B cell (primary cell): ENCODE results near the gene PACRG. TPM values are rescaled to one million over a fixed set of nuclear protein-coding genes. Genes with fewer than 3 reads are reported as not detected.

Experiments used
- ATAC-seq: fragments of 200-7000 bp; cut with Tn5 transposase; one replicate; pipeline ENCODE4 v1.10.0; 2021; ENCODE audit warnings: low read depth, mild to moderate bottlenecking, moderate number of reproducible peaks, moderate library complexity
- CTCF ChIA-PET: fragments of 350-600 bp; sonication (Branson Sonifier 250); formaldehyde crosslinking; loops from one replicate; lab custom pipeline; 2021; ENCODE audit warnings: antibody characterized with exemption, inconsistent platforms; lab: Charles Lee
- POLR2A ChIA-PET: fragments of 350-600 bp; sonication (Branson Sonifier 250); formaldehyde crosslinking; loops from one replicate; lab custom pipeline; 2021; ENCODE audit warnings: antibody characterized with exemption; lab: Charles Lee
- DNase-seq: peaks from one replicate; pipeline ENCODE4 v3.0.0; 2013
- H2AFZ ChIP-seq: 2 replicates; pipeline ENCODE4 v1.6.1; 2012; ENCODE audit warnings: mild to moderate bottlenecking, low read depth, low read length; ENCODE audit not compliant: insufficient read depth, poor library complexity, severe bottlenecking
- H3K27ac ChIP-seq, 2 donors: 1 replicate in 1 of 2; 2 replicates in 1 of 2; pipeline ENCODE4 v1.5.1; 2012 to 2013; ENCODE audit warnings: low read length in 2 of 2, mild to moderate bottlenecking in 2 of 2, moderate library complexity in 1 of 2
- H3K27me3 ChIP-seq, 4 experiments: fragments of 200-600 bp in 1 of 4; sonication (generic) in 1 of 4; replicated peaks in 1 of 4; 1 replicate in 2 of 4; 2 replicates in 2 of 4; pipeline versions ENCODE4 v1.6.1 to v1.7.0; 2013 to 2016; ENCODE audit warnings: low read length in 3 of 4, mild to moderate bottlenecking in 2 of 4, mixed read lengths in 1 of 4, moderate library complexity in 1 of 4; ENCODE audit not compliant: insufficient read depth in 4 of 4, control insufficient read depth in 3 of 4; ENCODE audit errors: control extremely low read depth in 1 of 4
- H3K36me3 ChIP-seq, 2 experiments: replicated peaks in 1 of 2; 1 replicate in 1 of 2; 2 replicates in 1 of 2; pipeline versions ENCODE4 v1.6.1 to v1.7.1; 2013; ENCODE audit warnings: low read length in 1 of 2; ENCODE audit not compliant: insufficient read depth in 2 of 2, control insufficient read depth in 1 of 2; ENCODE audit errors: control extremely low read depth in 1 of 2, extremely low read depth in 1 of 2
- H3K4me1 ChIP-seq, 2 donors: fragments of 200-600 bp in 1 of 2; sonication (generic) in 1 of 2; 1 replicate in 1 of 2; 2 replicates in 1 of 2; pipeline versions ENCODE4 v1.5.1 to v1.6.1; 2013 to 2017; ENCODE audit warnings: low read length in 2 of 2; ENCODE audit not compliant: control insufficient read depth in 2 of 2, insufficient read depth in 2 of 2
- H3K4me2 ChIP-seq: replicated peaks from 2 replicates; pipeline ENCODE3; 2012; ENCODE audit warnings: mild to moderate bottlenecking, low read depth, low read length; ENCODE audit not compliant: poor library complexity, severe bottlenecking
- H3K4me3 ChIP-seq, 5 experiments: fragments of 200-600 bp in 1 of 5; sonication (generic) in 1 of 5; 1 replicate in 3 of 5; 2 replicates in 2 of 5; pipeline versions ENCODE4 v1.5.1 to v1.7.0; 2011 to 2016; ENCODE audit warnings: low read length in 4 of 5, mild to moderate bottlenecking in 4 of 5, low read depth in 2 of 5, control low read depth in 1 of 5, moderate library complexity in 1 of 5; ENCODE audit not compliant: insufficient read depth in 1 of 5; ENCODE audit errors: control extremely low read depth in 1 of 5, extremely low read depth in 1 of 5
- H3K79me2 ChIP-seq: fragments of 200-600 bp; sonication (generic); one replicate; pipeline ENCODE4 v1.6.0; 2016; ENCODE audit warnings: low read length; ENCODE audit not compliant: control insufficient read depth, insufficient read depth
- H3K9ac ChIP-seq: fragments of 200-600 bp; sonication (generic); 2 replicates; pipeline ENCODE4 v1.6.1; 2017; ENCODE audit warnings: mild to moderate bottlenecking, low read length, moderate library complexity
- H3K9me3 ChIP-seq, 3 donors: one replicate each; pipeline versions ENCODE4 v1.6.1 to v1.7.1; 2013; ENCODE audit warnings: low read length in 2 of 3; ENCODE audit not compliant: control insufficient read depth in 2 of 3, insufficient read depth in 1 of 3; ENCODE audit errors: control extremely low read depth in 1 of 3
- H4K20me1 ChIP-seq: 2 replicates; pipeline ENCODE4 v1.6.0; 2012; ENCODE audit warnings: mild to moderate bottlenecking, low read length; ENCODE audit not compliant: insufficient read depth, control insufficient read depth, poor library complexity, severe bottlenecking
- H3K27ac Mint-ChIP-seq: one replicate; pipeline ENCODE4 v1.8.0; 2021; ENCODE audit warnings: mixed read lengths
- H3K27me3 Mint-ChIP-seq: one replicate; pipeline ENCODE4 v1.8.0; 2021; ENCODE audit warnings: mixed read lengths
- H3K4me1 Mint-ChIP-seq: one replicate; pipeline ENCODE4 v1.8.0; 2021; ENCODE audit warnings: mixed read lengths
- H3K4me3 Mint-ChIP-seq: one replicate; pipeline ENCODE4 v1.8.0; 2021; ENCODE audit warnings: mixed read lengths
- H3K9me3 Mint-ChIP-seq: one replicate; pipeline ENCODE4 v1.8.0; 2022; ENCODE audit warnings: mixed read lengths; ENCODE audit not compliant: insufficient read depth
- CTCF ChIP-seq: fragments of 200-600 bp; IDR thresholded peaks from one replicate; pipeline ENCODE4 v1.8.0; 2022; ENCODE audit warnings: antibody characterized with exemption, mild to moderate bottlenecking
- EZH2 ChIP-seq: IDR thresholded peaks from 2 replicates; pipeline ENCODE4 v1.6.1; 2012; ENCODE audit warnings: borderline replicate concordance, low read depth, mild to moderate bottlenecking, moderate library complexity, low read length; ENCODE audit not compliant: insufficient read depth, poor library complexity, severe bottlenecking
- WGBS: methylation state at CpG from one replicate; pipeline ENCODE4 v1.1.5; 2013; ENCODE audit warnings: missing lambda C conversion rate; ENCODE audit not compliant: insufficient coverage; 5-methylcytosine and 5-hydroxymethylcytosine counted together
- intact Hi-C: fragments of 100-400 bp; cut with micrococcal nuclease; formaldehyde crosslinking; loops from one replicate; pipeline ENCODE4 v1.10.0; 2022
- polyA plus RNA-seq: library from polyadenylated mRNA; depleted of rRNA; stranded (reverse); fragments of >200 nt; gene quantifications from 2 replicates; pipeline ENCODE4 v1.2.3, GENCODE V29; 2012
- total RNA-seq, 2 donors: library from RNA; stranded (reverse); fragments of 120-200 nt in 1 of 2; gene quantifications; 1 replicate in 1 of 2; 2 replicates in 1 of 2; pipeline versions ENCODE4 v1.2.3 to v1.2.4, GENCODE V29; 2013 to 2022

PACRG gene
- total and polyA plus RNA-seq, 2 donors (not counting 1 experiment from before 2014, with no cell fraction given) = not detected

GRCh38 chr6:163189609-163190008 is 461.8 kb downstream of the PACRG start:
- ATAC-seq (no peak), DNase-seq (no peak)
- Mint-ChIP-seq H3K4me3 (no peak overlapping the region), H3K4me1 (no peaks in the 10 kb centered on the region), H3K27ac (no peak overlapping the region), H3K27me3 (no peaks in the 10 kb centered on the region), H3K9me3 (no peaks in the 10 kb centered on the region)
- intact Hi-C loops = no loop called here
- Histone ChIP-seq H3K27me3 (no peaks in the 10 kb centered on the region), H3K79me2 (no peaks in the 10 kb centered on the region), H3K9ac (no peak overlapping the region), H3K27ac (no peak overlapping the region), H3K36me3 (no peaks in the 10 kb centered on the region), H2AFZ (no peak overlapping the region), H3K4me1 (no peaks in the 10 kb centered on the region), H3K9me3 (no peaks in the 10 kb centered on the region), H3K4me3 (no peak overlapping the region), H3K4me2 (no peak overlapping the region), H4K20me1 (no peaks in the 10 kb centered on the region)
- ChIA-PET POLR2A (no interaction called here), CTCF (no interaction called here)
- 91% methylated on average over 4 of the region's 7 CpGs for WGBS
- TF ChIP-seq CTCF (no peak), EZH2 (no peak)

- no peak overlapping the region for H3K27ac Mint-ChIP-seq
- no peak overlapping the region for H3K4me3 Mint-ChIP-seq
- WGBS = 96% methylated on average over 3 of the region's 4 CpGs
- POLR2A ChIA-PET = no interaction called here
- ATAC-seq = no peak
- Histone ChIP-seq H2AFZ (no peak overlapping the region), H3K9me3 (no peaks in the 10 kb centered on the region), H3K27me3 (no peaks in the 10 kb centered on the region), H3K79me2 (no peaks in the 10 kb centered on the region), H3K27ac (no peak overlapping the region), H3K4me1 (no peaks in the 10 kb centered on the region), H3K36me3 (no peaks in the 10 kb centered on the region), H4K20me1 (no peaks in the 10 kb centered on the region), H3K4me2 (no peak overlapping the region), H3K4me3 (no peak overlapping the region), H3K9ac (no peak overlapping the region)
- no peaks in the 10 kb centered on the region for H3K9me3 Mint-ChIP-seq
- H3K4me1 Mint-ChIP-seq = no peaks in the 10 kb centered on the region
- no peak for DNase-seq
- intact Hi-C loops = no loop called here
- no peak for TF ChIP-seq EZH2
- TF ChIP-seq CTCF = no peak
- H3K27me3 Mint-ChIP-seq = peaks cover under 1% of the 10 kb centered on the region
- CTCF ChIA-PET = interaction anchor here (1.1 kb wide), 1 partner anchor 22 kb away, joined by 3 read pairs; no protein-coding TSS in a partner anchor
Observed at GRCh38 chr6:163190786-163191185, 463.0 kb downstream of the PACRG start.
